GM18498 (cell line): ENCODE results near the gene NDUFB8.
"Not testable (repeated sequence)": the region's sequence is repeated elsewhere in the genome, so short reads cannot be mapped to it uniquely, and the experiment has no call there.

Experiments
- ATAC-seq: cut with Tn5 transposase; IDR thresholded peaks from one replicate; pipeline ENCODE4 v1.9.1; 2021; ENCODE audit warnings: mild to moderate bottlenecking, moderate library complexity; ENCODE audit not compliant: unreplicated experiment

Gene NDUFB8

DNA sequence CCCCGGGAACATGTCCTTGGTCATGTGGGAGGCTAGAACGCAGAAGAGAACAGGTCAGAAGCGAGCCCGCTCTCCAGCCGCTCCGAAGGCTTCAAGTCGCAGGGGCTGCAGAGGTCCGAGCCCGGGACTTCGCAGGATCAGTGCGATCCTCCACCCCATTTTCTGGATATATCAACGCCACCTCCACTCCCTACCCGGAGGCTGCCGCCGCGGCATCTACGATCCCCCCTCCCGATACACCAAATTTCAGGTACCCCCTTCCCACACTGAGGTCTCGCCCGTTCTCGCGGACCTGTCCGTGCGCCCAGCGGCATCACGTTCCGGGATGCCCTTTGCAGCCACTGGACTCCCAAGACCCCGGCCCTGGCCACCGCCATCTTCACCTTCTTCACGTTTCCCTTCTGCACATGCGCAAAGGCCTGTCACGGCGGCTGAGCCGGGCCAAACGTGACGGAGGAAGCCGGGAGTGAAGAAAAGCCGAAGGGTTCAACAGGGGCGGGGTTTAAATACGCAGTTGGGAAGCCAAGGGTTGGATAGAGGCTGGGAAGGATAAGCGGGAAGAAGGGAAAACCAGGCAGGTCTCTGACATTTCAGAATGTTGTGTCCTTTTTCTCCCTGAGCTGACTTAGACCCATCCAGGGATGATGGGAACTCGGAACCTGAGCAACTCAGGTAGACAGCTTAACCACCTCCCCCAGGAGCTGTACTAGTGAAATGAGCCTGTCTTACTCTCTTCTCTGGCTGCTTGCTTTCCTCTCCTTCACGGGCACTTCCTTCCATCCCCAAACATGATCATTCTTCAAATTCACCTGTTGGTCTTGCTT is at the start of gene NDUFB8:
Gene NDUFB8 (minus strand): TSS at position 397 of the 824 bp plus-strand sequence. CDS start 20 bp downstream, at position 377.
- ATAC-seq: no peak

DNA sequence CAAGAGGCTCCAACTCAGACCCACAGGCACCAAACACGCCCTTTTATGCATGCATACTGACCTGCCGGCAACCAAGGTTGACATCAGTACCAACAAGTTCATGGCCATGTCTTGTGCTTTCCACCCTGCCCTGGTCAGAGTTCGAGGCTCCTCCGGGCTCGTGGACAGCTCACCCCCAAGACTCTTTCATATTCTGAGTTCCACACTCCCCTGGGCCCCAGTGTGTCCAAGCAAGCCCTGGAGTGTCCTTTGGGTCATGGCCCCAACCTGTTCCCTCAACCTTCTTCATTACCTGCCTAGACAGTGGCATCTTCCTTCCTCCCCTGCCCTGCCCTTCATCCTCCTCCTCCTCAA is 46.6 kb upstream of the NDUFB8 start:
- ATAC-seq: no peak

DNA sequence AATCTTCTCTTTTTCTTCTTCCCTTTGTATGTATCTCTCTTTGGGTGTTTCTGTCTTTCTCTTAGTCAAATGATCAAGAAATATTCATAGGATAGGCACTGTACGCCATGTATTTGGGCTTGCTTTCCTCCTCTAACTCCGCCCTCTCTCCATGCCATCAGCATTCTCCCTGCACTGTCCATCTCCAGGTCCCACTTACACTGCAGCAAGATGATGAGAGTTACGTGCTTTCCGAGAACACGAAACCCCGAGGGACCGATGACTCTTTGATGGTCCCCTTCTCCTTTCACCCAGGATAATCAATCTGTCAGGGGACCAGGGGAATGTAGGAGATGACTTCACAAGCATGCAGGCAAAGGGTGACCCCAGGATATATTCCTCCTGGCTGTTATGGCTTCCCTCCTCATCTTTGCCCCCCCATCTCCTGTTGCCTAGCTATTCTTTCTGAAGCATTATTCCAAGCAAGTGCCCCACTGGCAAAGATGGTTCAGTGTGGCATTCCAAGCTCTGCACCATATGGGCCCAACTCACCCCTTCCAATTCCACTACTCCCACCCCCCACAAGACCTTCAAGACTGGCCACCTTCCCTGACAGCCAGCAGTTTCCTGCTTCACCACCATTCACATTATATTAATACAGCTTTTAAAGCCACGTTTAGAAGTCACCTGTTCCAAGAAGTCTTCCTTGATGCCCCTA is 46.1 kb upstream of the NDUFB8 start:
- ATAC-seq: no peak

DNA sequence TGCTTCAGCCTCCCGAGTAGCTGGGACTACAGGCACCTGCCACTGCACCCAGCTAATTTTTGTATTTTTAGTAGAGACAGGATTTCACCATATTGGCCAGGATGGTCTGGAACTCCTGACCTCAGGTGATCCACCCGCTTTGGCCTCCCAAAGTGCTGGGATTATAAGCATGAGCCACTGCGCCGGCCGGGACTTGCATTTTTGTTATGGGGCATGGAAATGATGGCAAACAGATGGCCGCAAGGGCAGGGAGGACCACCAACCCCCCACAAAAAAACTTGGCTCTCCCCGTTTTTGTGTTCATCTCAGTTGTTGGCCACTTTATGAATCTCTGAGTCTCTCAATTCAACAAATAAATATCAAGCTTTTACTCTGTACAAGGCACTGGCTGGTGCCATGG is 45.5 kb upstream of the NDUFB8 start:
- ATAC-seq: not testable (repeated sequence)

DNA sequence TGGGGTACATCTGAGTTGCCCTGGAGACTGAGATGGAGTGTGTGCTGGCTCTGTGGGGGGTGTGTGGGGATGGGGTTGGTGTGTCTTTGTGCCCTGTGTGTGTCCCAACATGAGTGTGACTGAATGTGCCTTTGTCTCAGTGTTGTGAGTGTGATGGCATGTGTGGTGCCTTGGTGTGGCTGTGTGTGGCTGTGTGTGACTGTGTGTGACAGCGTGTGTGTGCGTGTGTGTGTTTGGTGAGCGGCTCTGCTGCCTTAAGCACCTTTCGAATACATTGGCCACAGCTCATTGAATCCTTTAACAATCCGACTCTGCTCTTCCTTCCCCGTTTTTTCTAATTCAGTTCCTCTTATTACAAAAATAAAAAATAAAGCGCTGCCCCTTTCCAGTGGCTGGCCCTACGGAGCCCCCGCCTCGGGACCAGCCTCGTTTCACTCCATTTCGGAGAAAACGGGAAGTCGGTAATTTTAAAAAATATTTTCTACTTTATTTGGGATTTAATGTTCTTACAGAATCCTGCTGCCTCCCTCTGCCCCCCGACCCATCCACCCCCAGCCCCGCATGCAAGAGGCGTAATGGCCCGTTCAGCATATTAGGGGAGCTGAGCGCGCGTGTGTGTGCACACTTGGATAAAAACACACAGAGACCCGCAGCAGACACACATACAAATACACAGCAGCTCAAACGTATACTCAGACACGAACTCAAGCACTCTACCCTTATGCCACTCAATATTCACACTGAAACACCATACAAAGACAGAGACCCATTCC is 41.6 kb upstream of the NDUFB8 start:
- ATAC-seq: no peak

DNA sequence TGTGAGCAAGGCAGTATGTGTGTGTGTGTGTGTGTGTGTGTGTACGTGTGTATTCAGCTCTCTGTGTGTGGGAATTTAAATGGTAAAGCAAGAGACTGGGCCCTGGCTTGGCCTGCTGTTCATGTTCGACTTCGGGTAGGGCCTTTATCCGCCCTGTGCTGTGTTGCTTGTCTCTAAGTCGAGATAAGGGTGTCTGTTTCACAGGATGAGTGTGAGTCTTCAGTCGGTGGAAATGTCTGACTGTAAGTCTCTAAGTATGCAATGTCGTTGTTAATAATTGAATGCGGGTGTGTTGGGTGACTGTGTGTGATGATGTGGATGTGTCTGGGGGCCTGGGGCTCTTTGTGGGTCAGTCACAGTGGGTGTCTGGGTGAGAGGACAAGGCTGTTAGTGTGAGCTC is 40.8 kb upstream of the NDUFB8 start:
- no peak for ATAC-seq

DNA sequence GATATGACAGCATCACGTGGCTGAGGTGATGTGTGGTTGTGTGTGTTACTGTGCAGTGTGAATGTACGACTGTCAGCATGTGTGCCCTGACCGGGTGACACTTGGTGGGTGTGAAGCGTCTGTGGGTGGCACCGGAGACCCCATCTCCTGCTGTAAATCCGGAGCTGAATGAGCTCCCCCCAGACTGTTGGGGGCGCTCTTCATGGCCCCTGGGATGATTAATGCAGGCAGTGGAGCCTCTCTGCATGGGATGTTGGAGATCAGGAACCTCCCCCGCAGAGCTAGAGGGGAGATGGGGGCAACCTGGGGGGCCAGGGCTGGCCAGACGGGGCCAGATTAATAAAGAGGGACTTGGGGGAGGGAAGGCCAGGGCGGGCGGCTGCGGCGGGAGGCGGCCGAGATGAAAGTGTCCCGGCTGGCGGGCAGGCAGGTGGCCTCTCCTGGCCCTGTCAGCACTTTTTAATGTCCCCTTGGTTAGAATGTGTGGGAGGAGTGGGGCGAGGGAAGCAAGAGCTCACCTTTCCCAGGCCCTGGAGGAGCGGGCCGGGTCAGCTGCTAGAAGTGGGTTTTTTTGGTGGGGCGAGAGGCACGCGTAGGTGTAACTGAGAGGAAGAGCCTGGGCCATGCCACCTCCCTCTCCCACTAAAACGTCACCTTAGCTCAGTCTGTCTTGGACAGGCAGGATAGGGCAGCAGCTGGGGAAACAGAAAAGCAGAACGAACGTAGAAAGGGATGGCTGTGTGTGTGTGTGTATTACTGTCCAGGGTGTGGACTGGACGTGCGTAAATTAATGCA is 40.2 kb upstream of the NDUFB8 start:
- ATAC-seq: no peak

DNA sequence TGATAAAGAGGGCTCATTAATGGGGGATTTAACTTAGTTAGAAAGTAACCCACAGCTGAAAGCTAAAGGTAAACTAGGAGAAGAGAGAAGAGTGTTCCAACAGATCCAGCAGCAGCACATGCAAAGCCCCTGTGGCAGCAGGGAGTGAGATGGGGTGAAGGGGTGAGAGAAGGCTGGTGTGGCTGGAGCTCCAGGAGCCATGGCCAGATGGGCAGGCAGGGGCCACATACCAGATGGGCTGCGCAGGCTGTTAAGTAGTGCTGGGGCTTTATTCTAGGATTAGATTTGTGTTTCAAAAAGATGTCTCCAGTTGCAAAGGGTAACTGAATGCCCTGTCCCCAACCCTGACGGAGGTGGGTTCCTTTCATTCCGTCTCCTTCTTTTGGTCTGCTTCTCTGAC is 39.2 kb upstream of the NDUFB8 start:
- ATAC-seq: no peak

DNA sequence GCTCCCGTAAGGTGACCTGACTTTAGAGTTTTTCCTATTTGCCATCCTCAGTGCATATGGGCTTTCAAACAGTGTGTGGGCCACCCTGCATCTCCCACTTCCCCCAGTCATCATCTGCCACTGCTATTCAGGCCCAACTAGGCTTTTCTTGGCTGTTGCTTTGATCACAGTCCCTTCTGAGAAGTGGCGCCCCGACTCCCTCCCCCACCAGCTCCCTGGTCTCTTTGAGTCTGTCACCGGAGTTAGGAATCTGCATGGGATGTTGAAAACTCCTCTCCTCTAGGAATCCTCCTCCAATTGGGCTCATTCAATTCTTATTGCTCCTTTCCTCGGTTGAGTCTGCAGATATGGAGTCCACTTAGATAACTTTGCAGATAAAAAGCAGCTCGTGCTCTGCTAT is 38.2 kb upstream of the NDUFB8 start:
- ATAC-seq: no peak

DNA sequence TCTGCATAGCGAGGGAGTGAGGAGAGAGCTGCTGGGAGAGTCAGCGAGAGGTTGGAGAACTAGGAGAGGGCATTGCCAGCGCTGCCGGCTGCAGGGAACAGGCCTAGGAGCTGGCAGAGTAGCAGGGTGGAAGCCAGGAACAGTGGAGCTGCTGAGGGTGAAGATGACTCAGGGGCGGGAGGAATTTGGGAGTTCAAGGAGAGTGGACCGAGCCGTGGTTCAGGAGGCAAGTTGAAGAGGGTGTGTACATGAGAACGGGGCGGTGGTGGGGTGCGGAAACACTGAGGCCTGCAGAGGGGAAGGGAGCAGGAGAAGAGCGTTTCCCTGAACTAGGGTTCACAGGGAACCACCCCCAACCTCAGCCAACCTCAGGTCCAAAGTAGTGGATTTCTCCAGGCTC is 37.6 kb upstream of the NDUFB8 start:
- ATAC-seq: no peak

DNA sequence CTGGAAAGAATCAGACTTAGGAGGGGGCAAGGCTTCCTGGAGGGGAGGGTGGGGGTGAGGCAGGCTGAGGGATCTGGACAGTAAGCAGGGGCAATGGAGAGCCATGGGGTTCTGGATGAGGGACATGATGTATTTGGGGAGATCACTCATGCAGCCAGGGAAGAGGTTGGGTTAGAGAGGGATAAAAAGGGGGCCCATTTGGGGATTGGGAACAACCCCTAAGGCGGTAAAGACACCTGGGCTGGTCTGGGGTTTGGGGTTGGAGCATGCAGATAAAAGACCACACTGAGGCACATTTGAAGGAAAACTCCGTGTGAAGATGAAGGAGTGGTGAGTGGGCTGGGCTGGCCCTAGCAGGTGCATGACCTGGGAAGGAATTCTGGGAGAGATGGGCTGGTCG is 36.9 kb upstream of the NDUFB8 start:
- no peak for ATAC-seq

DNA sequence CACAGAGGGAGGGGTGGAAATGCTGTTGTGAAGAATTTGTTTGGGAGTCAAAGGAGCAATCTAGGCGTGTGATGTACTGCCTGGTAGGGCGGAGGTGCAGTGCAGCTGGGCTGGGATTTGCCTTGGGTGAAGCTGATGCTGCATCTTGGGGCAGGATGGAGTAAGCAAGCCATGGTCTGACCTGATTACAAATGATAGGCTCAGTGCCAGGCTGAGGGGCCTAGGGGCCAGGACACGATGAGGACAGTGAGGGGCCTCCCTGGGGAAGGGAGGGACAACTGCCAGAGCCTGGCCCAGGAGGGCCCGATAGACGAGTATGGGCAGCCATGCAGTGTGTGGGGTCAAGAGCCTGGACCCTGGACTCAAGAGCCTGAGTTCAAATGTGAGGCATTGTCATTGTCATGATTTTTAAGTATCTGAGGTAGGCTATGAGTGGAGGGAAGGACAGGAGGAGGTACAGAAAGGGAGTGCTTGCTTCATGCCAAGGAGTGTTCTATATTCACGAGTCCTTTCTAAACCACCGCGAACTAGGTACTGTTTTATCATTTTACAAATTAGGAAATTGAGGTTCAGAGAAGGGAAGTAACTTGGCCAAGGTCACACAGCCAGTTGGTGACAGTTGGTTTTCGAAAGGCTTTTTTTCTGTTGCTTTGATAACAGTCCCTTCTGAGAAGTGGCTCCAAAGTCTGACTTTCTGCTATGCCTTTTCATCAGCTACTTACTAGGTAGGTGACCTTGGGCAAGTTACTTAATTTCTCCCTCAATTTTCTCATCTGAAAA is 35.7 kb upstream of the NDUFB8 start:
- no peak for ATAC-seq

DNA sequence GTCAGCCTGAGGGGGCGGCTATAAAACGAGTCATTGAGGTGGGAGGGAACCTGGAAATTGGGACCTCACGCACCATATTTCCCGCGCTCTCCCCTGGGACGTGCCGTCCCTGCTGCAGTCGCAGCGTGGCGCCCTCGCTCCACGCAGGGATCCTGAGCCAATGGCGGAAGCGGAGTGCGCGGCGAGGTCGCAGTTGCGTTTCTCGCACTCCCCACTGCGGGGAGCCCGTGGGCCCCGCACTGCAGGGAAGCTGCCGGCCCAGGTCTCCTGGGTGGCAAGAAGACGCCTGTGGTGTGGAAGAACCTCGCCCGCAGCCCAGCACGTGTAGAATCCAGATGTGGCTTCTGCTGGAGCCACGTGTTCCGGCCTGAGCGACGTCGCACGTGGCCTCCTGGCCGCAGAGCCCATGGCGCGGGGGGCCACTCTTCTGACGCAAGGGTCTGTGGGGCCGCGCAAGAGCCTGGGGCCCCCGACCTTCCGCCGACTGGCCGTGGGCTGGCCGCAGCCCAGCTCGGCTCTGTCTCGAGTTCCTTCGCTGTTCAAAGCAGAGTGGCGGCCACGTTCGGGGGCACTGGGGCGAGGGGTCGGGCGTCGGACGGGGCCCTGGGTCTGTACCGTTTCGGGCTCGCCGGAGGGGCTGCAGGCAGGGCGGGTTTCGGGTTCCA is 32.5 kb upstream of the NDUFB8 start:
- ATAC-seq: peak; percentile 90

DNA sequence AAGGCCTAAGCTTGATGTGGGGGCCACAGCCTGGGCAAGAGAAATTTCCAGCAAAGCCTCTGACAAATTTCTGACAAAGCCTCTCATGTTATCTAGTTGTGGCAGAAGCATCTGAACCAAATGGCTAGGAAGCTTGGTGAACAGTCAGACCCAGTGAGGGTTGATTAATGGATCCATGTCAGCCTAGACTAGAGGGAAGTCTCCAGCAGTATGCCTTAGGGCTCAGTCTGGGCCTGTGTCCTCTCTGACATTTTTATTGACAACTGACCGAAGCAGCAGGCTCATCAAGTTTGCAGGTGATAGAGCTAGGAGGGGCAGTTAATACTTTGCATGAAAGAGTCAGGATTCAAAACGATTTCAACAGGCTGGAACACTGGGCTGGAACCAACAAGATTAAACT is 31.3 kb upstream of the NDUFB8 start:
- ATAC-seq: no peak

DNA sequence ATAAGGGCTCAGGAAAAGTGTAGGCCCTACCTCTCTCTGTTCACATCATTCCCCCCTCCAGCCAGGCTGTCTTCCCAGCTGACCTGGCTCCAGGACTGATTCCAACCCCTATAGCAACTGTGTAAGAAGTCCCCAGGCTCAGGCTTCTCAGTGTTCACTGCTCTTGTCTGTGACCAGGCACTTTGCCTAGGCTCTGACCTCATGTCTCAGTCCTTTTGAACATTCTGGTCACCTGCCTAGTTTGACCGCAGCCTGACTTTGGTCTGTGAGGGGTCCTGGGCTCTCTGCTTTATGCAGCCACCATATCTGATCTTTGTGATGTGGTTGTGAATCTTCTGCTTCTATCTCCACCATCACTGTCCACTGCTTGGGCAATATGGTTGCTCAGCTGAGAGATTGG is 30.6 kb upstream of the NDUFB8 start:
- no peak for ATAC-seq

DNA sequence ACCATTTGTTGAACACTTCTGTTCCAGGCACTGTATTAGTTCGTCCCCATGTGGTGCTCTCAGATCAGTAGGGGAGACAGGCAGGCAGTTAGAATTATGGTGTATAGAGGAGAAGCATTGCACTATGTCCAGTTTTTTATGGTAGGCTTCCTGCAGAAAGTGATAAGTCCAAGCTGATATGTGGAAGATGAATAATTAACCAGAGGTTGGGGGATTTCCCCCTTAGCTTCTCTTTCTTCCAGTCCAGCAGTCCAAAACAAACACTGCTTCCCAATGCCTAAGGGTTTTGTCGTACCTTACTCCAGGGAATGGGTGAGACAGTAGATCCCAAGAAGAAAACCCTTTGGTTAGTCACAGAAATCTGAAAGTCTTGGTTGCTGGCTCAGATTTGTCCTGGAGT is 25.2 kb upstream of the NDUFB8 start:
- ATAC-seq: no peak

DNA sequence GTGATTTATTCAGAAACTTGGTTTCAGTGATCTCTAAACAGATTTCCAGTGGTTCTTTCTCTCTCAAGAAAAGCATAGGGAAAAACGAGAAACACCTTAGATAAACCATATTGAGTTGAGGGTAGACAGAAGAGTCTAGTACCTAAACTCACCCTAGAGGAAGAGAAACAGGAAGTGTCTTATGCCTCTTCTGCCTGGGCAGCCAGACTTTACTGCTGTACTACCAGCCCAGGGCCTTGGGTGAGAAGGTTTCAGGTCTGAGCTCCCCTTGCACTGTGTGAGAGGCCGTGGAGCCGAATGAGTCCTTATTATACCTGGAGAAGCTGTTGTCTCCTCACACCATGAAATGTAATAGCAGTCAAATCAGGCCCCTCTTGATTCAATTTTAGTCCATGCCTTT is 24.3 kb upstream of the NDUFB8 start:
- no peak for ATAC-seq

DNA sequence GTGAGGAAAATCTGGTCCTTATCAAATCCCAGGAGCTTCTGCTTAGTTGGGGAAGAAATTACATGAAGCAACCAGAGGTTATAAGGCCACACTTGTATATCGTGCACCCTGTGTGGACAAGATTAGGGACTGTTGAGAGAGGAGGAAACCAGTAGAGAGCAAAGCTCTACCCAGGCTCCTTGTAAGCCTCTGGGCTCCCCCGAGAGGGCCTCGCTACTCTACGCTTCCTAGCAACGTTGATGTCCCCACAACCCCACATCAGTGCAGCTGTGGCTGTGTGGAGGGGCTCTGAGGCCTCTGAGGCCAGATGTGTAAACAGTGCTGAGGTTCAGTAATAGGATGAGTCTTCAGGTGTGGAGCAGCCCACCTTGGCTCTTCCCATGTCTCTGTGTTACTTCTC is 22.1 kb upstream of the NDUFB8 start:
- ATAC-seq: no peak

DNA sequence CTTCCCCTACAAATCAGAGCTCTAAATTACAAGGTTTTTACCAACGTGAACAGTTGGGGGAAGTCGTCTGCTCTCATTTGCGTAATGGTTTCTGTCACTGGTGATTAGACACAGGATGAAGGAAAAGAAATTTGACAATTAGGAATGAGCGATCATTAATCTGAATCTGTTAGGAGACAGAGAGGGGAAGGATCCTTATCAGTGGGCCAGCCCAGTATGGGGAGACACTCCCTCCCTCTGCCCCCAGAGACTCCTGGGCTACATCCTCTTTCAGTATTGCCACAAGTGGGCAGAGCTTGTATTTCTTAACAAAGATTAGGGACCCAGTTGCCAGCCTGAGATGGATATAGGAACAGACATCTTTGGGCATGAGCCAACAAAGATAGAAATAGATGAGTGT is 21.5 kb upstream of the NDUFB8 start:
- ATAC-seq: no peak

DNA sequence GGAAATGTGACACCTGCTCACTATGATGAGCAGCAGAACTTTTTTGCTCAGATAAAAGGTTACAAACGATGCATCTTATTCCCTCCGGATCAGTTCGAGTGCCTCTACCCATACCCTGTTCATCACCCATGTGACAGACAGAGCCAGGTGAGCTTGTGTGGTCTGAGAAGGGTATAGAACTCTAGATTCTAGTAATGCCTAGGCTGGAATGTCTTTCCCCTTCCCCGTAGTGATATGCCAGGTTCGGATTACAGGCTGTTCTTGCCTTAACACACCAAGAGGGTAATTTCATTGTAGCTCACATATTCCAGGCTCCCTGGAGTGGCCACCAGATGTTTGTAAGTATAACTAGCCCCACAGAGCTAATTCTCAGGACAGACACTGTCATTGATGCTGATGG is 15.3 kb upstream of the NDUFB8 start:
- no peak for ATAC-seq
